ENCODE data around the gene ZCCHC7.

GRCh38 chr9:37324691-37325490 lies 204.5 kb downstream of the ZCCHC7 start:
- TF ChIP-seq TAF1 (IDR thresholded peaks at IDR 0.05; ENCODE audit: borderline replicate concordance, insufficient read depth, low read length) (no peak), POLR2AphosphoS5 (IDR thresholded peaks at IDR 0.05; ENCODE audit: low read depth, low read length) (no peak), REST (IDR thresholded peaks at IDR 0.05; ENCODE audit: insufficient read depth in 1 of 2, low read depth in 2 of 2, low read length in 2 of 2) (no peak)

Measured in PFSK-1 (cell line).